ENCODE data around the gene CISD1.

GRCh38 chr10:58291538-58292174 is 22.7 kb downstream of the CISD1 start:
- TF ChIP-seq CTCF (IDR thresholded peaks at IDR 0.05) (peak; percentile 60 to 83 (median 71)), POLR2A (IDR thresholded peaks at IDR 0.05) (no peak)
